C4-2B (cell line): ENCODE results near the gene PAX9.

ENCODE experiments used
- ZFX ChIP-seq: fragments of 450-650 bp; IDR thresholded peaks from 2 replicates; pipeline ENCODE4 v1.6.1; 2017
- TF ChIP-seq, protein P1 (sequence below): fragments of 450-650 bp; conservative IDR thresholded peaks from 2 replicates; pipeline ENCODE4 v1.5.1; 2017; ENCODE audit warnings: mild to moderate bottlenecking

GRCh38 chr14:36717363-36717762 lies 55.7 kb downstream of the PAX9 start:
- TF ChIP-seq, protein P1, sequence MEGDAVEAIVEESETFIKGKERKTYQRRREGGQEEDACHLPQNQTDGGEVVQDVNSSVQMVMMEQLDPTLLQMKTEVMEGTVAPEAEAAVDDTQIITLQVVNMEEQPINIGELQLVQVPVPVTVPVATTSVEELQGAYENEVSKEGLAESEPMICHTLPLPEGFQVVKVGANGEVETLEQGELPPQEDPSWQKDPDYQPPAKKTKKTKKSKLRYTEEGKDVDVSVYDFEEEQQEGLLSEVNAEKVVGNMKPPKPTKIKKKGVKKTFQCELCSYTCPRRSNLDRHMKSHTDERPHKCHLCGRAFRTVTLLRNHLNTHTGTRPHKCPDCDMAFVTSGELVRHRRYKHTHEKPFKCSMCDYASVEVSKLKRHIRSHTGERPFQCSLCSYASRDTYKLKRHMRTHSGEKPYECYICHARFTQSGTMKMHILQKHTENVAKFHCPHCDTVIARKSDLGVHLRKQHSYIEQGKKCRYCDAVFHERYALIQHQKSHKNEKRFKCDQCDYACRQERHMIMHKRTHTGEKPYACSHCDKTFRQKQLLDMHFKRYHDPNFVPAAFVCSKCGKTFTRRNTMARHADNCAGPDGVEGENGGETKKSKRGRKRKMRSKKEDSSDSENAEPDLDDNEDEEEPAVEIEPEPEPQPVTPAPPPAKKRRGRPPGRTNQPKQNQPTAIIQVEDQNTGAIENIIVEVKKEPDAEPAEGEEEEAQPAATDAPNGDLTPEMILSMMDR, result no peak
- no peak for TF ChIP-seq ZFX
